ENCODE data around the gene SFXN2. TPM values are rescaled to one million over a fixed set of nuclear protein-coding genes. Genes with fewer than 3 reads are reported as not detected.

Gene SFXN2
- total RNA-seq, 1 experiment from 2014 or later: 21.2 TPM

- peaks cover 8% of the 10 kb centered on the region for H3K4me1 Mint-ChIP-seq (ENCODE audit: low read depth, unreplicated experiment)
- H3K36me3 Mint-ChIP-seq (ENCODE audit: insufficient read depth, unreplicated experiment): no peaks in the 10 kb centered on the region
- intact Hi-C loops (cut with micrococcal nuclease; ENCODE audit: unreplicated experiment): no loop called here
- DNase-seq: no peak
- H3K9me3 Mint-ChIP-seq (ENCODE audit: low read depth, unreplicated experiment): no peaks in the 10 kb centered on the region
- no peaks in the 10 kb centered on the region for H3K27me3 Mint-ChIP-seq (ENCODE audit: unreplicated experiment)
- BruUV-seq (replicated peaks): no TSS peak
- no peak overlapping the region for H3K27ac Mint-ChIP-seq (ENCODE audit: unreplicated experiment)
- CTCF ChIA-PET: no interaction called here
- H3K4me3 Mint-ChIP-seq (ENCODE audit: low read depth, unreplicated experiment): no peak overlapping the region
- no peak for TF ChIP-seq CTCF (IDR thresholded peaks at IDR 0.05; ENCODE audit: unreplicated experiment)
Measured at GRCh38 chr10:102782673-102783551, 68.5 kb downstream of the SFXN2 start.

- Mint-ChIP-seq H3K27me3 (ENCODE audit: unreplicated experiment) (no peaks in the 10 kb centered on the region), H3K9me3 (ENCODE audit: low read depth, unreplicated experiment) (no peaks in the 10 kb centered on the region), H3K4me1 (ENCODE audit: low read depth, unreplicated experiment) (peaks cover 8% of the 10 kb centered on the region), H3K36me3 (ENCODE audit: insufficient read depth, unreplicated experiment) (no peaks in the 10 kb centered on the region), H3K27ac (ENCODE audit: unreplicated experiment) (no peak overlapping the region), H3K4me3 (ENCODE audit: low read depth, unreplicated experiment) (no peak overlapping the region)
- intact Hi-C loops (cut with micrococcal nuclease; ENCODE audit: unreplicated experiment): no loop called here
- no peak for TF ChIP-seq CTCF (IDR thresholded peaks at IDR 0.05; ENCODE audit: unreplicated experiment)
- CTCF ChIA-PET: no interaction called here
- BruUV-seq (replicated peaks): no TSS peak
- DNase-seq: no peak
Measured at GRCh38 chr10:102783568-102783967, 69.1 kb downstream of the SFXN2 start.

- intact Hi-C loops (cut with micrococcal nuclease; ENCODE audit: unreplicated experiment): no loop called here
- Mint-ChIP-seq H3K9me3 (ENCODE audit: low read depth, unreplicated experiment) (no peaks in the 10 kb centered on the region), H3K27me3 (ENCODE audit: unreplicated experiment) (no peaks in the 10 kb centered on the region), H3K4me3 (ENCODE audit: low read depth, unreplicated experiment) (no peak overlapping the region), H3K4me1 (ENCODE audit: low read depth, unreplicated experiment) (no peaks in the 10 kb centered on the region), H3K27ac (ENCODE audit: unreplicated experiment) (no peak overlapping the region), H3K36me3 (ENCODE audit: insufficient read depth, unreplicated experiment) (no peaks in the 10 kb centered on the region)
- CTCF ChIA-PET: no interaction called here
- no peak for TF ChIP-seq CTCF (IDR thresholded peaks at IDR 0.05; ENCODE audit: unreplicated experiment)
- no peak for DNase-seq
- no TSS peak for BruUV-seq (replicated peaks)
Measured at GRCh38 chr10:102785818-102786217, 71.4 kb downstream of the SFXN2 start.

GRCh38 chr10:102791754-102792395, 77.4 kb downstream of the SFXN2 start:
- H3K9me3 Mint-ChIP-seq (ENCODE audit: low read depth, unreplicated experiment): no peaks in the 10 kb centered on the region
- H3K4me1 Mint-ChIP-seq (ENCODE audit: low read depth, unreplicated experiment): no peaks in the 10 kb centered on the region

More at GRCh38 chr10:102791754-102792395, 77.4 kb downstream of the SFXN2 start:
- no peaks in the 10 kb centered on the region for H3K27me3 Mint-ChIP-seq (ENCODE audit: unreplicated experiment)
- no peaks in the 10 kb centered on the region for H3K36me3 Mint-ChIP-seq (ENCODE audit: insufficient read depth, unreplicated experiment)
- no peak for TF ChIP-seq CTCF (IDR thresholded peaks at IDR 0.05; ENCODE audit: unreplicated experiment)
- no peak for DNase-seq
- no peak overlapping the region for H3K4me3 Mint-ChIP-seq (ENCODE audit: low read depth, unreplicated experiment)
- intact Hi-C loops (cut with micrococcal nuclease; ENCODE audit: unreplicated experiment): no loop called here
- no peak overlapping the region for H3K27ac Mint-ChIP-seq (ENCODE audit: unreplicated experiment)
- no TSS peak for BruUV-seq (replicated peaks)
- CTCF ChIA-PET: no interaction called here

Other genes starting within 250 kb of the SFXN2 start
- 43.7 and 48.2 TPM in 2 replicates for gene ACTR1A, start 211.9 kb upstream of the SFXN2 start, total RNA-seq (2022)
- 6.7 and 7.0 TPM in 2 replicates for gene SUFU, start 210.7 kb upstream of the SFXN2 start, total RNA-seq (2022)
- gene TRIM8, start 70.2 kb upstream of the SFXN2 start, total RNA-seq (2022): 52.1 and 66.3 TPM in 2 replicates
- 5.2 and 5.6 TPM in 2 replicates for gene ARL3, start 239 bp upstream of the SFXN2 start, total RNA-seq (2022)
- gene WBP1L, start 29.3 kb downstream of the SFXN2 start, total RNA-seq (2022): 19.9 and 26.0 TPM in 2 replicates
- gene CYP17A1, start 122.8 kb downstream of the SFXN2 start, total RNA-seq (2022): not detected in 2 replicates
- gene BORCS7, start 139.6 kb downstream of the SFXN2 start, total RNA-seq (2022): 4.5 and 4.9 TPM in 2 replicates
- 0.35 TPM in 1 of 2 replicates, not detected in the other for gene AS3MT, start 154.8 kb downstream of the SFXN2 start, total RNA-seq (2022)
- 3.2 and 4.2 TPM in 2 replicates for gene CNNM2, start 203.7 kb downstream of the SFXN2 start, total RNA-seq (2022)